H1 (cell line): ENCODE data around the gene PELI2. TPM values are rescaled to one million over a fixed set of nuclear protein-coding genes. Genes with fewer than 3 reads are reported as not detected.

Source experiments
- CTCF ChIA-PET: fragments of 300-600 bp; sonication (Branson Sonifier 250); formaldehyde crosslinking; loops from one replicate; lab custom pipeline; 2021; ENCODE audit not compliant: partially characterized antibody; lab: Charles Lee
- POLR2A ChIA-PET: fragments of 300-600 bp; sonication (Branson Sonifier 250); formaldehyde crosslinking; loops from one replicate; lab custom pipeline; 2021; ENCODE audit warnings: inconsistent platforms; ENCODE audit not compliant: partially characterized antibody; lab: Charles Lee
- DNase-seq, 2 experiments: peaks; one replicate each; pipeline versions ENCODE4 v3.0.0 to v3.0.0-alpha.2; 2010 to 2022; ENCODE audit warnings: low spot score in 2 of 2, low read depth in 1 of 2, mixed read lengths in 1 of 2
- FAIRE-seq: peaks from 2 replicates; lab custom pipeline; 2011; peaks lifted over from hg19 to GRCh38; lab: Jason Lieb, UNC
- H2AFZ ChIP-seq: 2 replicates; pipeline ENCODE4 v1.8.1; 2012; ENCODE audit warnings: low read length, inconsistent platforms
- H2AK5ac ChIP-seq: 2 replicates; pipeline ENCODE4 v1.6.1; 2013; ENCODE audit warnings: low read depth, low read length
- H2BK120ac ChIP-seq: replicated peaks from 2 replicates; pipeline ENCODE3; 2013; ENCODE audit warnings: low read depth, low read length, inconsistent platforms
- H2BK12ac ChIP-seq: 2 replicates; pipeline ENCODE4 v1.6.1; 2013; ENCODE audit warnings: low read depth, low read length
- H2BK15ac ChIP-seq: 2 replicates; pipeline ENCODE4 v1.6.1; 2013; ENCODE audit warnings: low read length
- H2BK20ac ChIP-seq: 2 replicates; pipeline ENCODE4 v1.6.1; 2013; ENCODE audit warnings: low read length
- H2BK5ac ChIP-seq: 2 replicates; pipeline ENCODE4 v1.6.1; 2013; ENCODE audit warnings: low read depth, low read length
- H3K14ac ChIP-seq: 2 replicates; pipeline ENCODE4 v1.6.1; 2013; ENCODE audit warnings: inconsistent platforms; ENCODE audit not compliant: insufficient read length
- H3K18ac ChIP-seq: 2 replicates; pipeline ENCODE4 v1.6.1; 2013; ENCODE audit warnings: low read length; ENCODE audit errors: extremely low read depth
- H3K23ac ChIP-seq: 2 replicates; pipeline ENCODE4 v1.6.1; 2013; ENCODE audit warnings: inconsistent platforms; ENCODE audit not compliant: insufficient read length
- H3K23me2 ChIP-seq: 2 replicates; pipeline ENCODE4 v1.6.1; 2013; ENCODE audit warnings: low read depth, low read length
- H3K27ac ChIP-seq: 2 replicates; pipeline ENCODE4 v1.6.1; 2011; ENCODE audit warnings: low read depth, low read length, inconsistent platforms
- H3K27me3 ChIP-seq, 4 experiments: replicated peaks in 1 of 4; 1 replicate in 1 of 4; 2 replicates in 3 of 4; pipeline versions ENCODE4 v1.6.1 to v1.8.1; 2011 to 2013; ENCODE audit warnings: low read length in 3 of 4, mild to moderate bottlenecking in 3 of 4, inconsistent platforms in 2 of 4, mixed read lengths in 2 of 4, moderate library complexity in 1 of 4; ENCODE audit not compliant: control insufficient read depth in 3 of 4, insufficient read depth in 3 of 4; ENCODE audit errors: extremely low read depth in 1 of 4
- H3K36me3 ChIP-seq, 4 experiments: 2 replicates each; pipeline versions ENCODE4 v1.6.1 to v1.8.1; 2011 to 2013; ENCODE audit warnings: mild to moderate bottlenecking in 4 of 4, low read length in 3 of 4, moderate library complexity in 2 of 4, control low read depth in 1 of 4, inconsistent platforms in 1 of 4; ENCODE audit not compliant: insufficient read depth in 4 of 4, control insufficient read depth in 2 of 4
- H3K4ac ChIP-seq: replicated peaks from 2 replicates; pipeline ENCODE3; 2013; ENCODE audit warnings: low read length, low read depth, mixed read lengths, inconsistent platforms; ENCODE audit not compliant: insufficient read length
- H3K4me1 ChIP-seq, 4 experiments: replicated peaks in 1 of 4; 1 replicate in 1 of 4; 2 replicates in 3 of 4; pipeline versions ENCODE4 v1.6.1 to v1.8.1; 2011 to 2013; ENCODE audit warnings: low read length in 3 of 4, inconsistent platforms in 2 of 4, mixed read lengths in 1 of 4; ENCODE audit not compliant: insufficient read depth in 4 of 4, control insufficient read depth in 3 of 4
- H3K4me2 ChIP-seq, 2 experiments: 2 replicates each; pipeline versions ENCODE4 v1.6.1 to v1.8.1; 2011 to 2013; ENCODE audit warnings: low read depth in 2 of 2, low read length in 2 of 2, control low read depth in 1 of 2, inconsistent platforms in 1 of 2, mild to moderate bottlenecking in 1 of 2; ENCODE audit not compliant: insufficient read depth in 1 of 2
- H3K4me3 ChIP-seq, 4 experiments: fragments of 200-600, 300-600 bp in 1 of 4; sonication (generic), shearing (Covaris generic), sonication (Bioruptor Twin) in 1 of 4; 2 replicates each; pipeline versions ENCODE4 v1.5.1 to v1.8.1; 2011 to 2016; ENCODE audit warnings: low read length in 4 of 4, low read depth in 3 of 4, control low read depth in 2 of 4, inconsistent platforms in 2 of 4, mild to moderate bottlenecking in 2 of 4, mixed read lengths in 1 of 4, moderate library complexity in 1 of 4; ENCODE audit not compliant: insufficient read depth in 2 of 4; ENCODE audit errors: extremely low read depth in 1 of 4
- H3K56ac ChIP-seq: replicated peaks from 2 replicates; pipeline ENCODE3; 2013; ENCODE audit warnings: low read depth, mild to moderate bottlenecking, mixed read lengths, low read length, inconsistent platforms; ENCODE audit not compliant: insufficient read length
- H3K79me1 ChIP-seq: 2 replicates; pipeline ENCODE4 v1.6.1; 2013; ENCODE audit warnings: low read depth, low read length, control low read depth
- H3K79me2 ChIP-seq, 2 experiments: 2 replicates each; pipeline versions ENCODE4 v1.6.1 to v1.8.1; 2012 to 2013; ENCODE audit warnings: low read length in 2 of 2, mild to moderate bottlenecking in 2 of 2, inconsistent platforms in 1 of 2; ENCODE audit not compliant: insufficient read depth in 2 of 2, control insufficient read depth in 1 of 2
- H3K9ac ChIP-seq, 4 experiments: replicated peaks in 1 of 4; 1 replicate in 1 of 4; 2 replicates in 3 of 4; pipeline versions ENCODE4 v1.6.1 to v1.8.1; 2011 to 2013; ENCODE audit warnings: low read depth in 3 of 4, low read length in 3 of 4, control low read depth in 2 of 4, mild to moderate bottlenecking in 2 of 4, moderate library complexity in 2 of 4, inconsistent platforms in 1 of 4; ENCODE audit errors: extremely low read depth in 1 of 4
- H3K9me3 ChIP-seq, 2 experiments: 2 replicates each; pipeline versions ENCODE4 v1.6.1 to v1.8.1; 2012 to 2013; ENCODE audit warnings: mild to moderate bottlenecking in 2 of 2, moderate library complexity in 2 of 2, control low read depth in 1 of 2, inconsistent platforms in 1 of 2, low read depth in 1 of 2, low read length in 1 of 2, mixed read lengths in 1 of 2; ENCODE audit not compliant: insufficient read depth in 2 of 2
- H4K20me1 ChIP-seq, 2 experiments: replicated peaks in 1 of 2; 2 replicates each; pipeline versions ENCODE3 to v1.8.1; 2011 to 2013; ENCODE audit warnings: inconsistent platforms in 2 of 2, low read length in 2 of 2, mild to moderate bottlenecking in 1 of 2; ENCODE audit not compliant: insufficient read depth in 2 of 2, control insufficient read depth in 1 of 2
- H4K5ac ChIP-seq: 2 replicates; pipeline ENCODE4 v1.6.1; 2013; ENCODE audit warnings: low read length, low read depth, mixed read lengths, inconsistent platforms; ENCODE audit not compliant: insufficient read length
- H4K8ac ChIP-seq: 2 replicates; pipeline ENCODE4 v1.8.0; 2013; ENCODE audit warnings: mild to moderate bottlenecking, moderate library complexity, low read length, inconsistent platforms; ENCODE audit not compliant: insufficient read depth; ENCODE audit errors: extremely low read depth
- H4K91ac ChIP-seq: replicated peaks from 2 replicates; pipeline ENCODE3; 2013; ENCODE audit warnings: low read length, mixed read lengths, inconsistent platforms; ENCODE audit not compliant: insufficient read length
- ATF3 ChIP-seq: IDR thresholded peaks from 2 replicates; pipeline ENCODE4 v1.6.1; 2011; ENCODE audit warnings: low read depth, mild to moderate bottlenecking, low read length; ENCODE audit not compliant: insufficient read depth
- BACH1 ChIP-seq: IDR thresholded peaks from 2 replicates; pipeline ENCODE4 v1.6.1; 2012; ENCODE audit warnings: low read length, improper control_type of control experiment
- KDM4A ChIP-seq: IDR thresholded peaks from one replicate; pipeline ENCODE4 v1.7.1; 2012; ENCODE audit warnings: low read depth, mild to moderate bottlenecking, moderate library complexity, low read length, inconsistent platforms; ENCODE audit not compliant: severe bottlenecking
- PHF8 ChIP-seq: fragments of 200-600 bp; sonication (generic); conservative IDR thresholded peaks from 2 replicates; pipeline ENCODE4 v1.7.1; 2012; ENCODE audit warnings: low read depth, mild to moderate bottlenecking, inconsistent platforms, low read length, moderate library complexity
- POU5F1 ChIP-seq: IDR thresholded peaks from 2 replicates; pipeline ENCODE4 v1.6.1; 2011; ENCODE audit warnings: low read depth, mild to moderate bottlenecking, low read length, moderate library complexity
- RNF2 ChIP-seq: fragments of 200-900, 300-1000 bp; sonication (generic); IDR thresholded peaks from 2 replicates; pipeline ENCODE4 v1.7.1; 2016; ENCODE audit warnings: borderline replicate concordance, low read depth, mild to moderate bottlenecking, antibody characterized with exemption, low read length; ENCODE audit not compliant: poor library complexity, severe bottlenecking; ENCODE audit errors: missing control alignments
- SRF ChIP-seq: IDR thresholded peaks from 2 replicates; pipeline ENCODE4 v1.6.1; 2011; ENCODE audit warnings: mild to moderate bottlenecking, low read depth, low read length, moderate library complexity
- WGBS, 2 experiments: shearing (Covaris generic) in 1 of 2; methylation state at CpG; one replicate each; pipeline versions ENCODE4 v1.1.6 to v1.1.7; 2013 to 2015; ENCODE audit warnings: low lambda C conversion rate in 2 of 2, mixed read lengths in 2 of 2, inconsistent platforms in 1 of 2, low coverage in 1 of 2, missing lambda C conversion rate in 1 of 2; ENCODE audit not compliant: insufficient replicate concordance in 2 of 2, insufficient coverage in 1 of 2, insufficient read length in 1 of 2; ENCODE audit errors: extremely low coverage in 1 of 2, missing lambda C conversion rate in 1 of 2; 5-methylcytosine and 5-hydroxymethylcytosine counted together
- polyA plus RNA-seq, 7 experiments: library from polyadenylated mRNA; depleted of rRNA in 3 of 7; stranded (reverse) in 5 of 7; unstranded in 2 of 7; fragments of >200 nt in 5 of 7; fragments of 200-250 nt in 2 of 7; gene quantifications; 1 replicate in 5 of 7; 2 replicates in 1 of 7; 4 replicates in 1 of 7; pipeline versions ENCODE4 v1.2.1 to v1.2.3, GENCODE V29; 2011 to 2013; ENCODE audit warnings: missing spikeins in 2 of 7, mixed read lengths in 2 of 7
- total RNA-seq: library from RNA; stranded (reverse); fragmentation: NEBNext Ultra II Directional; extraction: Animal tissue kit (Norgen Biotek cat#: 25700); gene quantifications from 2 replicates; pipeline ENCODE4 v1.2.1, GENCODE V29; 2021
- TF ChIP-seq, protein P1 (sequence below), 3 experiments: IDR thresholded peaks; 1 replicate in 2 of 3; 2 replicates in 1 of 3; pipeline versions ENCODE4 v1.5.1 to v1.6.1; 2011; ENCODE audit warnings: low read length in 3 of 3, mild to moderate bottlenecking in 3 of 3, inconsistent platforms in 2 of 3, low read depth in 1 of 3, moderate library complexity in 1 of 3; ENCODE audit not compliant: insufficient read depth in 1 of 3; ENCODE audit errors: control extremely low read depth in 1 of 3

The PELI2 gene
- total and polyA plus RNA-seq, 2 of the 8 experiments (the other 6 are each of a cell fraction or from before 2014, with no cell fraction given): 14.6 to 25.7 TPM

- Histone ChIP-seq H2BK15ac (no peak overlapping the region), H2BK120ac (no peak overlapping the region), H2BK5ac (no peak overlapping the region), H3K27ac (no peak overlapping the region), H3K14ac (no peak overlapping the region), H3K79me1 (peaks cover 6% of the 10 kb centered on the region), H3K18ac (no peak overlapping the region), H3K56ac (no peak overlapping the region), H3K4me2 (no peak overlapping the region), H3K27me3 (no peaks in the 10 kb centered on the region), H3K23ac (no peak overlapping the region), H3K4me3 (no peak overlapping the region), H4K91ac (no peak overlapping the region), H3K4ac (no peak overlapping the region), H2AFZ (no peak overlapping the region), H4K5ac (no peak overlapping the region), H3K23me2 (no peaks in the 10 kb centered on the region), H2BK20ac (no peak overlapping the region), H3K4me1 (peaks cover 2 to 9% (median 7%) of the 10 kb centered on the region in 4 experiments; a peak in 6 of 7 replicates), H2BK12ac (no peak overlapping the region), H2AK5ac (no peak overlapping the region), H3K9ac (no peak overlapping the region; a peak in 2 of 7 replicates), H4K8ac (no peak overlapping the region), H3K79me2 (peaks cover 3 to 90% of the 10 kb centered on the region in 2 experiments; a peak in 2 of 4 replicates), H4K20me1 (peaks cover 0 to 1% of the 10 kb centered on the region in 2 experiments), H3K9me3 (no peaks in the 10 kb centered on the region), H3K36me3 (no peaks in the 10 kb centered on the region)
- POLR2A ChIA-PET: no interaction called here
- FAIRE-seq (no peak), DNase-seq (no peak)
- WGBS, 2 experiments: 91% methylated on average over 6 of the region's 6 CpGs; no CpG with 5 or more reads in 1 of the 2 experiments
- CTCF ChIA-PET: interaction anchor here (1.0 to 1.6 kb wide), 2 partner anchors 16 to 29 kb away, joined by 3 to 9 read pairs; no protein-coding TSS in a partner anchor
- TF ChIP-seq POU5F1: no peak
- TF ChIP-seq SRF: no peak
- TF ChIP-seq, protein P1, sequence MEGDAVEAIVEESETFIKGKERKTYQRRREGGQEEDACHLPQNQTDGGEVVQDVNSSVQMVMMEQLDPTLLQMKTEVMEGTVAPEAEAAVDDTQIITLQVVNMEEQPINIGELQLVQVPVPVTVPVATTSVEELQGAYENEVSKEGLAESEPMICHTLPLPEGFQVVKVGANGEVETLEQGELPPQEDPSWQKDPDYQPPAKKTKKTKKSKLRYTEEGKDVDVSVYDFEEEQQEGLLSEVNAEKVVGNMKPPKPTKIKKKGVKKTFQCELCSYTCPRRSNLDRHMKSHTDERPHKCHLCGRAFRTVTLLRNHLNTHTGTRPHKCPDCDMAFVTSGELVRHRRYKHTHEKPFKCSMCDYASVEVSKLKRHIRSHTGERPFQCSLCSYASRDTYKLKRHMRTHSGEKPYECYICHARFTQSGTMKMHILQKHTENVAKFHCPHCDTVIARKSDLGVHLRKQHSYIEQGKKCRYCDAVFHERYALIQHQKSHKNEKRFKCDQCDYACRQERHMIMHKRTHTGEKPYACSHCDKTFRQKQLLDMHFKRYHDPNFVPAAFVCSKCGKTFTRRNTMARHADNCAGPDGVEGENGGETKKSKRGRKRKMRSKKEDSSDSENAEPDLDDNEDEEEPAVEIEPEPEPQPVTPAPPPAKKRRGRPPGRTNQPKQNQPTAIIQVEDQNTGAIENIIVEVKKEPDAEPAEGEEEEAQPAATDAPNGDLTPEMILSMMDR (IDR thresholded peaks at IDR 0.05; ENCODE audit: control extremely low read depth in 1 of 3, insufficient read depth in 1 of 3, low read depth in 1 of 3, low read length in 3 of 3): no peak
- TF ChIP-seq ATF3: no peak
- no peak for TF ChIP-seq BACH1
- no peak for TF ChIP-seq RNF2
- no peak for TF ChIP-seq PHF8
- no peak for TF ChIP-seq KDM4A
Measured at GRCh38 chr14:56149995-56150394, 31.8 kb downstream of the PELI2 start.
